ENCODE measurements around the gene HSD17B1. TPM values are rescaled to one million over a fixed set of nuclear protein-coding genes. Genes with fewer than 3 reads are reported as not detected.

The HSD17B1 gene
- total RNA-seq, 1 experiment from 2014 or later = 1.5 TPM

- TF ChIP-seq ZNF532 (CRISPR knock-in tag; IDR thresholded peaks at IDR 0.05; ENCODE audit: borderline replicate concordance) (no peak), CBFB (CRISPR knock-in tag; IDR thresholded peaks at IDR 0.05; ENCODE audit: low read depth) (peak; percentile 37; the same call in 1 of the 2 replicates), IRF2 (CRISPR knock-in tag; IDR thresholded peaks at IDR 0.05; ENCODE audit: borderline replicate concordance, low read depth) (no peak), PRRX2 (CRISPR knock-in tag; IDR thresholded peaks at IDR 0.05) (no peak), NFYB (CRISPR knock-in tag; conservative IDR thresholded peaks at IDR 0.05; ENCODE audit: low read depth) (no peak), ZNF317 (CRISPR knock-in tag; IDR thresholded peaks at IDR 0.05; ENCODE audit: borderline replicate concordance, low read depth) (no peak), NR3C1 (CRISPR knock-in tag; conservative IDR thresholded peaks at IDR 0.05; ENCODE audit: low read depth) (0 out of 2 replicates have a peak, but pooled peaks have one; percentile 56), NFATC4 (CRISPR knock-in tag; IDR thresholded peaks at IDR 0.05) (no peak), E2F4 (CRISPR knock-in tag; IDR thresholded peaks at IDR 0.05; ENCODE audit: borderline replicate concordance, low read depth) (no peak), ZNF219 (CRISPR knock-in tag; IDR thresholded peaks at IDR 0.05; ENCODE audit: borderline replicate concordance) (no peak), ZNF396 (CRISPR knock-in tag; IDR thresholded peaks at IDR 0.05; ENCODE audit: borderline replicate concordance) (no peak), SMAD3 (CRISPR knock-in tag; IDR thresholded peaks at IDR 0.05; ENCODE audit: borderline replicate concordance) (no peak), FOXK1 (CRISPR knock-in tag; IDR thresholded peaks at IDR 0.05) (no peak), NR1H2 (CRISPR knock-in tag; IDR thresholded peaks at IDR 0.05) (no peak), JAZF1 (CRISPR knock-in tag; IDR thresholded peaks at IDR 0.05) (no peak), GABPB1 (CRISPR knock-in tag; IDR thresholded peaks at IDR 0.05) (no peak)
Measured at GRCh38 chr17:42548070-42548837, 4.5 kb upstream of the HSD17B1 start (continued).

GRCh38 chr17:42548993-42549755 lies 3.5 kb upstream of the HSD17B1 start:
- no peak for ATAC-seq
- ChIA-PET CTCF (interaction anchor here (1.0 to 3.0 kb wide), 23 partner anchors 9 to 368 kb away, joined by 3 to 65 read pairs (median 7); partner anchors contain the start of genes BECN1, CAVIN1, CNTNAP1 and MLX), POLR2A (interaction anchor here (0.9 to 2.0 kb wide), 3 partner anchors 13 to 29 kb away, joined by 3 to 15 read pairs (median 3); partner anchors contain the start of gene NAGLU)
- H3K27ac Mint-ChIP-seq = no peak overlapping the region
- peaks cover 17% of the 10 kb centered on the region for H3K4me1 Mint-ChIP-seq
- peak overlapping the region; percentile 59 for H3K4me3 Mint-ChIP-seq
- no peaks in the 10 kb centered on the region for H3K36me3 Mint-ChIP-seq
- H3K9me3 Mint-ChIP-seq = no peaks in the 10 kb centered on the region
- DNase-seq (ENCODE audit: low spot score) = no peak
- peaks cover 2% of the 10 kb centered on the region; the same call in 1 of the 2 replicates for H3K27me3 Mint-ChIP-seq (ENCODE audit: low read depth)
- TF ChIP-seq TEAD1 (CRISPR knock-in tag; IDR thresholded peaks at IDR 0.05) = no peak
- no peak for TF ChIP-seq SMAD3 (CRISPR knock-in tag; IDR thresholded peaks at IDR 0.05; ENCODE audit: borderline replicate concordance)
- TF ChIP-seq SP1 (CRISPR knock-in tag; conservative IDR thresholded peaks at IDR 0.05) = no peak
- no peak for TF ChIP-seq ATF6 (CRISPR knock-in tag; IDR thresholded peaks at IDR 0.05)
- no peak for TF ChIP-seq RORB (CRISPR knock-in tag; IDR thresholded peaks at IDR 0.05)
- TF ChIP-seq GTF2I (CRISPR knock-in tag; conservative IDR thresholded peaks at IDR 0.05) = no peak
- no peak for TF ChIP-seq IRF2 (CRISPR knock-in tag; IDR thresholded peaks at IDR 0.05; ENCODE audit: borderline replicate concordance, low read depth)
- no peak for TF ChIP-seq ZNF532 (CRISPR knock-in tag; IDR thresholded peaks at IDR 0.05; ENCODE audit: borderline replicate concordance)
- no peak for TF ChIP-seq GRHL2 (CRISPR knock-in tag; IDR thresholded peaks at IDR 0.05; ENCODE audit: insufficient replicate concordance, severe bottlenecking)
- TF ChIP-seq NFYB (CRISPR knock-in tag; conservative IDR thresholded peaks at IDR 0.05; ENCODE audit: low read depth) = no peak
